GM12878 (cell line): ENCODE measurements around the gene HEMK1. TPM values are rescaled to one million over a fixed set of nuclear protein-coding genes. Genes with fewer than 3 reads are reported as not detected.

ENCODE experiments used
- ATAC-seq: fragments of 200-7000 bp; cut with Tn5 transposase; 3 replicates; pipeline ENCODE4 v1.9.1; 2020; ENCODE audit warnings: mild to moderate bottlenecking, moderate library complexity
- BruUV-seq: library from RNA; stranded (reverse); fragments of 400-500 nt; replicated peaks from 2 replicates; lab custom pipeline; 2021; lab: Mats Ljungman, UMichigan
- CTCF ChIA-PET: fragments of 300-600 bp; sonication (Branson Sonifier 250); formaldehyde crosslinking; extraction: SDS; loops from one replicate; lab custom pipeline; 2021; ENCODE audit warnings: inconsistent platforms; lab: Yijun Ruan, JAX
- POLR2A ChIA-PET: fragments of 350-600 bp; formaldehyde crosslinking; extraction: SDS; loops from one replicate; lab custom pipeline; 2021; ENCODE audit warnings: inconsistent platforms; lab: Charles Lee
- RAD21 ChIA-PET: fragments of 300-600 bp; sonication (Branson Sonifier 250); formaldehyde crosslinking; loops from one replicate; lab custom pipeline; 2023; ENCODE audit warnings: antibody characterized with exemption; ENCODE audit not compliant: unreplicated experiment; lab: Charles Lee
- SMC1A ChIA-PET: fragments of 300-600 bp; sonication (Branson Sonifier 250); formaldehyde crosslinking; loops from one replicate; lab custom pipeline; 2023; ENCODE audit not compliant: unreplicated experiment, uncharacterized antibody; lab: Charles Lee
- DNase-seq: peaks from one replicate; pipeline ENCODE4 v3.0.0-alpha.2; 2011; ENCODE audit warnings: low read depth, low spot score
- FAIRE-seq: peaks from 3 replicates; lab custom pipeline; 2011; peaks lifted over from hg19 to GRCh38; lab: Jason Lieb, UNC
- H2AFZ ChIP-seq: 2 replicates; pipeline ENCODE4 v1.6.0; 2011; ENCODE audit warnings: low read depth, low read length, control low read depth; ENCODE audit not compliant: control insufficient read depth
- H3K27ac ChIP-seq: 2 replicates; pipeline ENCODE4 v1.5.1; 2011; ENCODE audit warnings: control low read depth; ENCODE audit not compliant: control insufficient read depth, insufficient read depth
- H3K27me3 ChIP-seq, 2 experiments: replicated peaks in 1 of 2; 2 replicates each; pipeline versions ENCODE4 v1.6.0 to v1.6.1; 2011; ENCODE audit warnings: low read length in 1 of 2; ENCODE audit not compliant: control insufficient read depth in 2 of 2, insufficient read depth in 2 of 2
- H3K36me3 ChIP-seq, 2 experiments: 2 replicates each; pipeline ENCODE4 v1.5.1; 2011; ENCODE audit warnings: low read length in 1 of 2; ENCODE audit not compliant: control insufficient read depth in 2 of 2, insufficient read depth in 2 of 2
- H3K4me1 ChIP-seq: 2 replicates; pipeline ENCODE4 v1.6.1; 2011; ENCODE audit warnings: mild to moderate bottlenecking, low read length, moderate library complexity, mixed read lengths; ENCODE audit not compliant: control insufficient read depth, insufficient read depth
- H3K4me2 ChIP-seq: 2 replicates; pipeline ENCODE4 v1.6.0; 2011; ENCODE audit warnings: control low read depth; ENCODE audit not compliant: control insufficient read depth, insufficient read depth
- H3K4me3 ChIP-seq: fragments of 200-600 bp; sonication (generic); 2 replicates; pipeline ENCODE4 v1.5.1; 2016
- H3K79me2 ChIP-seq: 2 replicates; pipeline ENCODE4 v1.6.0; 2011; ENCODE audit warnings: low read length; ENCODE audit not compliant: control insufficient read depth, insufficient read depth
- H3K9ac ChIP-seq: 2 replicates; pipeline ENCODE4 v1.8.0; 2011; ENCODE audit warnings: low read length, control low read depth, mixed read lengths; ENCODE audit not compliant: control insufficient read depth, insufficient read depth
- H3K9me3 ChIP-seq: replicated peaks from 3 replicates; pipeline ENCODE4 v1.5.1; 2011; ENCODE audit warnings: mild to moderate bottlenecking, low read length; ENCODE audit not compliant: control insufficient read depth, insufficient read depth
- H4K20me1 ChIP-seq: 2 replicates; pipeline ENCODE4 v1.6.0; 2011; ENCODE audit not compliant: control insufficient read depth, insufficient read depth
- ATF3 ChIP-seq: IDR thresholded peaks from 2 replicates; pipeline ENCODE4 v1.6.1; 2011; ENCODE audit warnings: low read depth, mild to moderate bottlenecking, low read length, moderate library complexity, borderline replicate concordance; ENCODE audit errors: extremely low read depth
- EED ChIP-seq: sonication (generic); IDR thresholded peaks from 2 replicates; pipeline ENCODE4 v1.6.1; 2016; ENCODE audit warnings: antibody characterized with exemption, low read depth
- MTA3 ChIP-seq: IDR thresholded peaks from 2 replicates; pipeline ENCODE4 v1.6.1; 2012; ENCODE audit warnings: low read length, inconsistent platforms, borderline replicate concordance
- RFX5 ChIP-seq: IDR thresholded peaks from 2 replicates; pipeline ENCODE4 v1.6.1; 2011; ENCODE audit warnings: low read depth, low read length, improper control_type of control experiment
- SMAD1 ChIP-seq: fragments of 450-650 bp; IDR thresholded peaks from 2 replicates; pipeline ENCODE4 v1.6.1; 2018; ENCODE audit warnings: mild to moderate bottlenecking, low read depth; ENCODE audit not compliant: partially characterized antibody
- SREBF1 ChIP-seq: IDR thresholded peaks from 2 replicates; pipeline ENCODE4 v1.6.1; 2012; ENCODE audit warnings: mild to moderate bottlenecking, low read length
- TBL1XR1 ChIP-seq: IDR thresholded peaks from 2 replicates; pipeline ENCODE4 v1.6.1; 2012; ENCODE audit warnings: low read depth, low read length, improper control_type of control experiment
- TCF7 ChIP-seq: IDR thresholded peaks from 2 replicates; pipeline ENCODE4 v1.6.1; 2014; ENCODE audit warnings: antibody characterized with exemption, borderline replicate concordance
- ZBED1 ChIP-seq: IDR thresholded peaks from 2 replicates; pipeline ENCODE4 v1.6.1; 2016; ENCODE audit warnings: borderline replicate concordance
- ZBTB11 ChIP-seq: fragments of 450-650 bp; formaldehyde crosslinking; IDR thresholded peaks from 2 replicates; pipeline ENCODE4 v1.5.0; 2022; ENCODE audit warnings: mild to moderate bottlenecking, missing genetic modification characterization
- ZNF207 ChIP-seq: fragments of 450-650 bp; IDR thresholded peaks from 2 replicates; pipeline ENCODE4 v1.6.1; 2014; ENCODE audit warnings: antibody characterized with exemption, mild to moderate bottlenecking, borderline replicate concordance
- ZNF622 ChIP-seq: fragments of 450-650 bp; IDR thresholded peaks from 2 replicates; pipeline ENCODE4 v1.6.1; 2017; ENCODE audit warnings: mild to moderate bottlenecking, inconsistent platforms
- WGBS: methylation state at CpG from one replicate; pipeline ENCODE4 v1.1.6; 2016; ENCODE audit warnings: low lambda C conversion rate; ENCODE audit not compliant: insufficient replicate concordance, insufficient coverage; ENCODE audit errors: missing lambda C conversion rate; 5-methylcytosine and 5-hydroxymethylcytosine counted together
- in situ Hi-C: fragments of 300-500 bp; cut with MboI; formaldehyde crosslinking; loops from 9 replicates; pipeline ENCODE4 v1.14.3; 2018; ENCODE audit warnings: mixed read lengths
- intact Hi-C: fragments of 100-400 bp; cut with micrococcal nuclease; formaldehyde crosslinking; loops from one replicate; pipeline ENCODE4 v1.14.2; 2022; ENCODE audit not compliant: unreplicated experiment
- polyA plus RNA-seq, 11 experiments: library from polyadenylated mRNA; depleted of rRNA in 4 of 11; unstranded in 6 of 11; stranded (reverse) in 5 of 11; fragments of >200 nt; fragmentation: Nextera tagmentation in 4 of 11; fragmentation: Illumina TruSeq in 1 of 11; extraction: Ambion mirVana in 4 of 11; extraction: Trizol in 1 of 11; gene quantifications; 1 replicate in 1 of 11; 2 replicates in 10 of 11; pipeline versions ENCODE4 v1.2.1 to v1.2.3, GENCODE V29; 2011 to 2016; ENCODE audit warnings: inconsistent platforms in 2 of 11, missing spikeins in 2 of 11, low read depth in 1 of 11
- total RNA-seq, 4 experiments: library from RNA; depleted of rRNA in 3 of 4; stranded (reverse); fragments of >200 nt in 3 of 4; fragmentation: Illumina TruSeq in 1 of 4; extraction: Trizol in 1 of 4; gene quantifications; 2 replicates each; pipeline versions ENCODE4 v1.2.1 to v1.2.3, GENCODE V29; 2013 to 2021
- TF ChIP-seq, protein P1 (sequence below): IDR thresholded peaks from 2 replicates; pipeline ENCODE4 v1.6.1; 2011; ENCODE audit warnings: borderline replicate concordance, low read depth, mild to moderate bottlenecking, moderate library complexity, low read length; ENCODE audit not compliant: insufficient read depth, poor library complexity, severe bottlenecking

The HEMK1 gene
- total and polyA plus RNA-seq, 10 of the 15 experiments (the other 5 are each of a cell fraction or from before 2014, with no cell fraction given), result 2.8 to 19.0 (median 12.0) TPM

DNA sequence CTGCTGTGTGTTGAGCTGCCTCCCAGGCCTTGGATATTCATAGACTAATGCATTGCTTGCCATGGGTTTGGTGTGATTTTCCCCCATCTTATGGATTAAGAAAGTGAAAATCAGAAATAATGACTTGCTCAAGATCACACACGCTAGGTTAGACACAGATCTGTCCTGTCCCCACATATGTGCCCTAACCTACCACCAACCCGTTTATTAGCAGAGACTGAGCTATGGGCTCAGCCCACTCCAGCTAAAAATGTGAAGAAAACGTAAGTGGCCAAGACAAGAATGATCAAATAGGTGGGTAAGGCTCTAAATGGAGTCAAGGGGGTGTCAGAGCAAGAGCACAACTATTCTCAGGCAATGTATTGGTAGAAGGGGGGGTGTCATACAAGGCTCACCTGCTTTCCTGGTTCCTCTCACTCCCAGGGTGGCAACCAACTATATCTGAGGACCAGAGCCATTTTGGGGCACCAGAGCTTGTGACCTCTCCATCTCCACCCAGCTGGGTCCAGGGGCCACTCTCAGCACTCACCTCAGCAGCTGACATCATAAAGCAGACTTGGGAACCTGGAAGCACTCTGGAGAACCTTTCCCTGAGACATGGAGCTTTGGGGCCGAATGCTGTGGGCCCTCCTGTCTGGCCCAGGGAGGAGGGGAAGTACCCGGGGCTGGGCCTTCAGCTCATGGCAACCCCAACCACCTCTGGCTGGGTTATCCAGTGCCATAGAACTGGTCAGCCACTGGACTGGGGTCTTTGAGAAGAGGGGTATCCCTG lies 1.4 kb downstream of the HEMK1 start:
- 61% methylated on average over 5 of the region's 5 CpGs for WGBS
- peak overlapping the region; percentile 86 for H3K9ac ChIP-seq

More for the DNA sequence above, 1.4 kb downstream of the HEMK1 start:
- Histone ChIP-seq H3K4me1 (peaks cover 13% of the 10 kb centered on the region), H3K9me3 (no peaks in the 10 kb centered on the region), H3K27me3 (no peaks in the 10 kb centered on the region), H3K27ac (no peak overlapping the region), H2AFZ (no peak overlapping the region), H3K79me2 (peaks cover 5% of the 10 kb centered on the region), H4K20me1 (no peaks in the 10 kb centered on the region), H3K4me3 (peak overlapping the region; percentile 81; the same call in 1 of the 2 replicates), H3K36me3 (no peaks in the 10 kb centered on the region; a peak in 2 of 4 replicates), H3K4me2 (peak overlapping the region; percentile 60)
- ATAC-seq (no peak), FAIRE-seq (no peak), DNase-seq (no peak)
- TF ChIP-seq ATF3 (no peak), SMAD1 (no peak), SREBF1 (no peak), ZBED1 (no peak), ZBTB11 (CRISPR knock-in tag) (no peak), RFX5 (no peak), EED (no peak), ZNF207 (no peak), ZNF622 (no peak), TCF7 (no peak), MTA3 (no peak), TBL1XR1 (no peak)
- TF ChIP-seq, protein P1, sequence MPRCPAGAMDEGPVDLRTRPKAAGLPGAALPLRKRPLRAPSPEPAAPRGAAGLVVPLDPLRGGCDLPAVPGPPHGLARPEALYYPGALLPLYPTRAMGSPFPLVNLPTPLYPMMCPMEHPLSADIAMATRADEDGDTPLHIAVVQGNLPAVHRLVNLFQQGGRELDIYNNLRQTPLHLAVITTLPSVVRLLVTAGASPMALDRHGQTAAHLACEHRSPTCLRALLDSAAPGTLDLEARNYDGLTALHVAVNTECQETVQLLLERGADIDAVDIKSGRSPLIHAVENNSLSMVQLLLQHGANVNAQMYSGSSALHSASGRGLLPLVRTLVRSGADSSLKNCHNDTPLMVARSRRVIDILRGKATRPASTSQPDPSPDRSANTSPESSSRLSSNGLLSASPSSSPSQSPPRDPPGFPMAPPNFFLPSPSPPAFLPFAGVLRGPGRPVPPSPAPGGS, result no peak
- ChIA-PET RAD21 (interaction anchor here (1.1 to 7.1 kb wide), 5 partner anchors 15 to 82 kb away, joined by 4 to 244 read pairs (median 6); partner anchors contain the start of genes CISH and MAPKAPK3), POLR2A (interaction anchor here (1.0 to 3.1 kb wide), 4 partner anchors 18 to 48 kb away, joined by 4 to 23 read pairs (median 13); partner anchors contain the start of gene CISH), SMC1A (interaction anchor here (1.3 to 6.5 kb wide), 7 partner anchors 20 to 82 kb away, joined by 3 to 137 read pairs (median 6); partner anchors contain the start of genes CISH and MAPKAPK3), CTCF (interaction anchor here (0.6 to 11.6 kb wide), 13 partner anchors 10 to 820 kb away, joined by 3 to 410 read pairs (median 4); partner anchors contain the start of genes CISH and MAPKAPK3)
- in situ Hi-C loops (no loop called here), intact Hi-C loops (no loop called here)
- no TSS peak for BruUV-seq
